ENCODE results near the gene HYCC1. TPM values are rescaled to one million over a fixed set of nuclear protein-coding genes. Genes with fewer than 3 reads are reported as not detected.

The HYCC1 gene
- total and polyA plus RNA-seq, 2 donors (not counting 3 experiments of a cell fraction or from before 2014, with no cell fraction given), result 14.5 to 51.8 TPM

DNA sequence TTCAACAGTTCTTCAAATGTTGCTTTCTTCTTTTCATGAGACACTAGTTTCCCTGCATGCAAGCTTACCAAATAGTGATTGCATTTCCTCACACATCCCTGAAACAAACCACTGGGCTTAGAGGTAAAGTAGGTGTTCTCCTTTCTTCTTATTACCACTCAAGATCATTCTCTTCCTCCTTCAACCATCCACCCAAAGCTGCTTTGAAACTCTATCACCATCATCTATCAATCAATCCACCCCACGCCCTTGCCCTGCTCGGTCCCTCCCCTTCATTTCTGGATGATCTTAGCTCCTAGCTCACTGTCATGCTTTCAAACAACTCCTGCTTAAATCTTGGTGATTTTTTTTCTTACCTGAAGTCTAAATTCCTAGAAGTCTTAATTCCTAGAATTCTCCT lies 18.9 kb downstream of the HYCC1 start:
- CTCF ChIA-PET, result interaction anchor here (1.1 to 2.1 kb wide), 4 partner anchors 10 to 21 kb away, joined by 3 to 5 read pairs (median 4); no protein-coding TSS in a partner anchor
- H4K20me1 ChIP-seq (replicated peaks; ENCODE audit: control insufficient read depth, extremely low read depth, insufficient read depth, low read length), result peaks cover 7% of the 10 kb centered on the region
- dilution Hi-C loops (cut with MboI; ENCODE audit: extremely low pct_ligation_motif_present, low sequenced_read_pairs), result no loop called here
- H3K4me3 ChIP-seq (replicated peaks in 1 of 3; ENCODE audit: insufficient read depth in 1 of 3, low read depth in 1 of 3, low read length in 3 of 3), result no peak overlapping the region
- no peak overlapping the region for H2AFZ ChIP-seq (ENCODE audit: low read depth, low read length)
- H3K4me1 ChIP-seq (ENCODE audit: control insufficient read depth, extremely low read depth, insufficient read depth, low read length), result peaks cover 7% of the 10 kb centered on the region
- H3K79me2 ChIP-seq (ENCODE audit: control insufficient read depth, insufficient read depth, low read length), result peaks cover 27% of the 10 kb centered on the region
- H3K9me1 ChIP-seq (replicated peaks; ENCODE audit: control insufficient read depth, extremely low read depth, insufficient read depth, low read length), result no peaks in the 10 kb centered on the region
- no peak overlapping the region for H3K27ac ChIP-seq (ENCODE audit: insufficient read depth, low read depth, low read length)
- H3K4me2 ChIP-seq (ENCODE audit: insufficient read depth, low read length), result no peak overlapping the region
- BruUV-seq (replicated peaks), result no TSS peak
- POLR2A ChIA-PET, result no interaction called here
- intact Hi-C loops (cut with micrococcal nuclease), result no loop called here
- H3K36me3 ChIP-seq (ENCODE audit: control insufficient read depth in 2 of 2, extremely low read depth in 1 of 2, insufficient read depth in 2 of 2, low read length in 2 of 2), result no peaks in the 10 kb centered on the region
- no peaks in the 10 kb centered on the region for H3K27me3 ChIP-seq (ENCODE audit: control insufficient read depth in 2 of 2, insufficient read depth in 2 of 2, low read length in 2 of 2)
- FAIRE-seq (no peak), DNase-seq (ENCODE audit: low read depth, low spot score) (no peak)
- no peaks in the 10 kb centered on the region for H3K9me3 ChIP-seq (replicated peaks; ENCODE audit: control insufficient read depth, insufficient read depth, low read length)
- TF ChIP-seq JUN (IDR thresholded peaks at IDR 0.05; ENCODE audit: borderline replicate concordance, insufficient read depth, insufficient read length, low read depth) (no peak), POLR2A (IDR thresholded peaks at IDR 0.05; ENCODE audit: low read depth, low read length) (no peak), GATA2 (IDR thresholded peaks at IDR 0.05; ENCODE audit: insufficient read depth, insufficient read length, low read depth, low read length) (no peak), EZH2 (IDR thresholded peaks at IDR 0.05; ENCODE audit: borderline replicate concordance, low read depth, low read length, severe bottlenecking) (no peak), FOS (IDR thresholded peaks at IDR 0.05; ENCODE audit: borderline replicate concordance, insufficient read depth, low read length) (no peak), MAX (IDR thresholded peaks at IDR 0.05; ENCODE audit: insufficient read depth, insufficient read length) (no peak), MYC (IDR thresholded peaks at IDR 0.05; ENCODE audit: low read depth, low read length) (no peak), POLR2AphosphoS5 (IDR thresholded peaks at IDR 0.05; ENCODE audit: insufficient read depth, low read depth, low read length) (no peak), CTCF (IDR thresholded peaks at IDR 0.05; ENCODE audit: extremely low read depth in 1 of 2, insufficient read depth in 1 of 2, low read depth in 1 of 2, low read length in 2 of 2) (no peak)
- H3K9ac ChIP-seq (replicated peaks; ENCODE audit: extremely low read depth, insufficient read depth, low read length), result no peak overlapping the region

Data from endothelial cell of umbilical vein (primary cell).